CD4-positive, alpha-beta T cell treated with Interferon gamma for 1 hour (primary cell): Measurements from ENCODE around the gene THSD4.
"Not testable (repeated sequence)": the region's sequence is repeated elsewhere in the genome, so short reads cannot be mapped to it uniquely, and the experiment has no call there.

ENCODE experiments used
- DNase-seq: peaks from one replicate; pipeline ENCODE4 v3.0.0-alpha.2; 2020

THSD4 gene

DNA sequence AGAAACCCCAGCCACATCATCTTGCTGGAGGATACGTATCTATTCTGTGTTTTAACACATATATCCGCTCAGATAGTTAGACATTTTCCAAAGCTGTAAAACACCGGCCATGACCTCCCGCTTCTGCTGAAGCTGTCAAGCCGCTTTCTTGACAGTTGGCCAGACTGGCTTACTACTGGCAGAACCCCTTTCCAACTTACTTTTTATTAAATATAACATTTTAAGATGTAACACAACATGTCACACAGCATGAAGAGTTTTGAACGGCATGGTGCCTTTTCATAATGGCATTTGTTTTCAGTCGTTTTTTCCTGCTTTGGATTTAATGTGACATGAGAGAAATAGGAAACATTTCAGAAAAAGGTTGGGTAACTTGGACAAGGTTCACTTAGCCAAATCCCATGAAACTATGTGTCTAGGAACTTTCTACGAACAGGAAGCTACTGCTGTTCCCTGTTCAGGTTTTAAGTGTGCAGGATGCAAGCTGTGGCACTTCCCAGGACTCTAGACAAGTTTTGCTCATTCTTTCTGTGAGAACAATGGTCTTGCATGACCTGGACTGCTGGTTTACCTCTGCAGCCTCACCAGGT is 281.4 kb downstream of the THSD4 start:
- no peak for DNase-seq

DNA sequence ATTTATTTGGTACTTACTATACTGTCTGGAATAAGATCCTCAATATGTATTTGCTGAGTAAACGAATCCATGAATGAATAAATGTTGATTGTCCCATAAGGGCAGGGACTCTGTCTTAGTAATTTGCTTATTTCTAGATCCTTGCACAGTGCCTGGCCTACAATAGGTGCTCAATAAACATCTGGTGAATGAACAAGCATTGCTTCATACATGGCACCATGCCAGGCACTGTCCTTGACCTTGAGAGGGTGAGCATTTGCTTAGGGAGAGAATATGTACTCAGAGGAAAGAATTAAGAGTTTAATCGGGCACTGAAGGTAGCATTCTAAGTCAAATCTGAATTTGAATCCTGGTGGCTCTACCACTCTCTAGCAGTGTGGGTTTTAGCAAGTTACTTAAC is 282.1 kb downstream of the THSD4 start:
- DNase-seq = no peak

DNA sequence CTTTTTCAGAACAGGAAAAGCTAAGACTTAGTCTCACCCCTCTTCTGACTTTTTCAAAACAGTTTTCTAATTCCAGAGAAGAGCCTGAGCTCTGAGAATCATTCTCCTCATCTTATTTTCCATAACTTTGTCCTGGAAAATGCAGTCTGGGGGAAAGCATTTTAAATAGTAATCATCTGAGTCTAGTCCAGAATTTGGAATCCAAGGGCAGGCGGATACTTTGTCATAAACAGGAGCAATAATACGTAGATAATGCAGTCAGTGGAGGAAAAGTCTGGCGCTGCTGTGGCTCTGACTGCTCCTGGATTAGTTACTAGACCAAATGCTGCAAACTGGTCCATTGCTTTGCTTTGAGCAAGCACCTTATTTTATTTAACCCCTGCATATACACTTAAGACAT is 285.0 kb downstream of the THSD4 start:
- DNase-seq = no peak

GRCh38 chr15:71401728-71402127 is 286.5 kb downstream of the THSD4 start:
- DNase-seq = not testable (repeated sequence)

DNA sequence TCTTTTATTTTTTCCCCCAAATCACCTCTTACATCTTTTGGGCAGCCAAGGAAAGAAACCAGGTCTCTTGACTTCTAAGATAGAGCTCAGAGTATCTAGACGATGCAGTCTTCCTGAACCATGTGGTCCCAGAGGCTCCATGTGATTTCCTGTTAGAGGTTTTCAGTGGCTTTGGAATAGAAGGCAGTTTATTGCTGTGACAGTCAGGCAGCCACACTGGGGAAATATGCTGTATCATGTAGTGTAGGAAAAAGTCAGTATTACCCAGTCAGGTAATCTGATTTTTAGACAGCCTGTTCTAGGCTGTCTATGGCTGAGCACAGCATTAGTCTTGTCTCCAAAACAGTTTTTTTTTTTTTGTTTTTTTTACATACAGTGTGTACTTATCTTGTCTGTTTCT is 294.3 kb downstream of the THSD4 start:
- no peak for DNase-seq

DNA sequence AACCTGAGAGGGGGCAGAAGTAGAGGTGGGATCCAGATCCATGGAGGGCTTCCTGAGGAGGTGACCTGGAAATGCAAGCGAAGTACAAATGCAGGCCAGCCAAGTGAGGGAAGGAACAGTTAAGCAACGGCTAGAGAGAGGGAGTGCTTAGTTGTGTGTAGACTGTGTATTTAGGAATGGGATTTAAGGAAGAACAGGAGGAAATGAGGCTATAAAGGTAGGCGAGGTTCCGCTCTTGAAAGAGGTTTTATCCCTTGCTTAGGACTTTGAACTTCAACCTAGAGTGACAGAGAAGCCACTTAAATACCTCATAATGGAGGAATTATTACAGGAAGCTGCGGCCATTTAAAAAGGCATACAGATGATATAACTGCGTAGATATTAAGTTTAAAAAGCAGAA is 295.1 kb downstream of the THSD4 start:
- no peak for DNase-seq

- DNase-seq = no peak
These were observed 296.5 kb downstream of the THSD4 start for GRCh38 chr15:71411538-71412482.

DNA sequence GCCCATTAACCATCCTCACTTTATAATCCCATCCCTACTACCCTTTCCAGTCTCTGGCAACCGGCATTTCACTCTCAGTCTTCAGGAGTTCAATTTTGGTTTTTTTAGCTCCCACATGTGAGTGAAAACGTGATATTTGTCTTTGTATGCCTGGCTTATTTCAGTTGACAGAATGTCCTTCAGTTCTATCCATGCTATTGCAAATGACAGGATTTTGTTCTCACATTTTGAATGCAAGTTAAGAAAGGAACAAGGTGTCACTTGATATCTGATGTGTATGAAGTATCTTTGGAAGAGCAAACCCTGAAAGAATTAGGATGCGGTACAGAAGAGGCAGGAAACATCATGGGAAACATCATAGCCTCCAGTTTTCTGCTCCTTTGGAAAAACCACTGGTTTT is 298.1 kb downstream of the THSD4 start:
- DNase-seq = no peak

DNA sequence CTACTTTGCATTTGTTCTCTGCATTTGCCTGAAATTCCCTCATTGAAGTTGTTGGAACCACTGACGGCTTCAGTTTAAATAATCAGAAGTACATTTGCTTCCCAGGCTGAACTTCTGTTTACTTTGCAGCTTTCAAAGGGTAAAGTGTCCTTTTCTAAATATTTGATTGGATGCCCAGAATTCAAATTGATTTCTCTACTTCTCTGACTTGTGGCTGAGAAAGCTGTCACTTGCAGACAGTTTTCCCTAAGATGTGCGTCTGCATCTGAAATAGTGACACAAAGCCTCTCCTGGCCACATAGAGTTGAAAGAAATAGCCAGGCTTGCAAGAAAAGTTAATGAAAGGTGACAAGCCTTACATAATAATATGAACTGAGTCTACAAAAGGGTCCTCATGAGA is 299.6 kb downstream of the THSD4 start:
- no peak for DNase-seq

DNA sequence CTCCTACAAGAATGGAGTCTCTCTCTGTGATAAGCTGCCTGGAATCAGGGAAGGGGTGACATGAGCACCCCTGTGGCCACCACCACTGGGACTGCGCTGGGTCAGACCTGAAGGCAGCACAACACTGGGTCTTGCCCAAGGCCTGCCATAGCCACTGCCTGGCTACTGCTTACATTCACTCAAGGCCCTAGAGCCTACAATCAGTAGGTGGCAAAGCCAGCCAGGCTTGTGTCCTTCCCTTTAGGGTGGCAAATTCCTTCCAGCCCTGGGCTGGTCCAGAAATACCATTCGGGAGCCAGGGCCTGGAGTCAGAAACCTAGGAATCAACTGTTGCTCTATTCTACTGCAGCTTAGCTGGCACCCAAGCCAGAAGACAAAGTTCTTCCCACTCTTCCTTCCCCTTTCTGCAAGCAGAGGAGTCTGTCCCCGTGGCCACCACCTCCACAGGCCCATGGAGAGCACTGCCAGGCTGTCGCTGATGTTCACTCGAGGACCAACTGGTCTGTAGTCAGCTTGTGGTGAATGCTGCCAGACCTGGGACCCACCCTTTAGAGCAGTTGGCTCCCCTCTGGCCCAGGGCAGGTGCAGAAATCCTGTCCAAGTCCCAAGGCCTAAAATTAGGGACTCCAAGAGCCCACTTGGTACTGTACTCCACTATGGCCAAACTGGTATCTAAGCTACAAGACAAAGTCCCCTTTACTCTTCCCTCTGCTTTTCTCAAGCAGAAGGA is 307.4 kb downstream of the THSD4 start:
- no peak for DNase-seq

- no peak for DNase-seq
These were observed 309.5 kb downstream of the THSD4 start for GRCh38 chr15:71424765-71425164.

- no peak for DNase-seq
These were observed 310.1 kb downstream of the THSD4 start for GRCh38 chr15:71425388-71425787.

DNA sequence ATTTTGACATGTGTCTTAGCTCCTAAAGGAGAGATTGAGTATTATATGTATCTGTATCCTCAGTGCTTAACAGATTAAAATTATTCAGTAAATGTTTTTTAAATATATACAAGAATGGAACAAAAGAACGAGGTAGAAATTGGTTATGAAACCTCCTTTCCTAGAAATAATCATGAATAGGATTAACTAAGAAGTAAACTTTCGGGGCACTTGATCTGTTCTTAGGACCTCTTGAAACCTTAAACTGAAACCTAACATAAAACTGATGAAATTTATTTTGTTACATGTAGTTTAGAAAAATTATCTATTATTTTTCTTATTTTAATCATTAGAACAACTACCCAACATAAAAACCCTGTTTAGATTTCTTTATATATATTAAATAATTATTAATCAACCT is 311.5 kb downstream of the THSD4 start:
- DNase-seq = no peak

DNA sequence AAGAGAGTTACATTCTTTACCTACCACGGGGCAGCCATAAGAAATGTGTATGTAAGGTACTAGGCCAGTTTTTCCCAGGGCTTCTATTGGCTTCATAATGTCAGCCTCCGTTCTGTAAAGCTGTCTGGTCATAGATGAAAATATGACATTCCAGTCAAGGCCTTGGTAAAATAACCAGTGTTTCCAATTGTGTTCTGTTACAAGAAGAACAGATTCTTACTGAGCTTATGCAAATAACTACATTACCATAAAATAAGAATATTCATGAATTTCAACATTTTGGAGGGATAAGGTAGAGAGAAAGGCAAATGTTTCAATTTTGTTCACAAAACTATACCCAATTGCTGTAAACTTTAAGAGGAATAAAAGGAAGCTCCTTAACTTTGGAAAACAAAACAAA is 315.5 kb downstream of the THSD4 start:
- DNase-seq = no peak

DNA sequence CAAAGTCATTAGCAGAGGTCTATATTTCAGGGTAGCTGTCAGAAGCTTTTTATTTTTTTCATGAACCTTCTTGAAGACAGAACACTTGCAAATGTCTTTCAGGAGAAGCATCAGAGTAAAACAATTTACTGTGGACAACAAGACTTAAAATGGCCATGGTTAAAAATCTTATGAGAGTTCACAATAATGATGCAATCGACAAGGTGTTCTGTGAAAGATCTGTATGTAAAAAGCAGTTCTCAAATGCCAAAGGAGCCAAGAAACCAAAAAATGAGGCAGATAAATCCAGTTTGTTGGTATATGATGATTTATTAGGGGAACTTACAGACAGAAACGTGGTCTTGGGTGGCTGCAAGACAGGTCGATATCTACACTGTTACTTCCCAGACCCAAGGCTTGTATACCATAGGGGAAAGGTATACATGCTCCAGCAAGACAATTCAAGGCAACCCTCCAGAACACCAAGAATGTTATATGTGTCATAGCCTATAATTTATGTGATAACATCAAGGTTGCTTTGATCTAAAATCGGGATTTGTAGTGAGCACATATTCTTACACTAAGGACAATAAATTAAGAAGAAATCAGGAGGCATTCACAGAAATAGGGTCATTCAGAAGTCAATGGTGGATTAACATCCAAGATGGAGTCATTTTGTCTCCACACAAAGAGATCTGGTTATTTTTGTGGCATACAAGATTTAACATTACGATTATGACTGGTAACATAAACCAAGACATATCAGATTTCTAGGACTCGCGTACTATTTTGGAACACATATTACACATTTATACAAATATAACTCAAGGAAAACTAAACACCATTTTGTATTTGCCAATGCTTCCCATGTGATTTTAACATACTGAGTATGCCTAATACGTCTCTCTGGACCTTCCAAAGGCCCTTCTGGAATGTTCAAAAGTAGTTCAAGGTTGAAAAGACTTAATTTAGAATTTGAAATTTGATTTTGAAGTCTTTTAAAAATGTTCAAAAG is 316.4 kb downstream of the THSD4 start:
- no peak for DNase-seq

DNA sequence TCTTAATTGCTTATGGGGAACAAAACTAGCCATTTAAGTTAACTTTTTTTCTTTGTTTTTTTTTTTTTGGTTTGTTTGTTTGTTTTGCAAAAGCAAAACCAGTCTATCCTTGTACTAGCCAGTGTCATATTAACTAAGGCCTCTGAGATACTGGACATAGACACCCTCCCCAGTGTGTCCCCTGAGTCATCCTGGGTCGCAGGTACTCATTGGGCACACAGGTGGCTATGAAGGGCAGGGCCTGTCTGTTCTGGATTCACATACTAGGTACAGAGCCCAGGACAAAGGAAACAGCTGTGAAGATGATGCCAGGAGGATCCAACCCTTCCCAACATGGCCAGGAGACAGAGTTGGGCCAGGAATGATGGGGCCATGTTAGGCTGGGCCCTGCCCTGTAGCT is 318.1 kb downstream of the THSD4 start:
- no peak for DNase-seq

- no peak for DNase-seq
These were observed 319.5 kb downstream of the THSD4 start for GRCh38 chr15:71434774-71435173.

DNA sequence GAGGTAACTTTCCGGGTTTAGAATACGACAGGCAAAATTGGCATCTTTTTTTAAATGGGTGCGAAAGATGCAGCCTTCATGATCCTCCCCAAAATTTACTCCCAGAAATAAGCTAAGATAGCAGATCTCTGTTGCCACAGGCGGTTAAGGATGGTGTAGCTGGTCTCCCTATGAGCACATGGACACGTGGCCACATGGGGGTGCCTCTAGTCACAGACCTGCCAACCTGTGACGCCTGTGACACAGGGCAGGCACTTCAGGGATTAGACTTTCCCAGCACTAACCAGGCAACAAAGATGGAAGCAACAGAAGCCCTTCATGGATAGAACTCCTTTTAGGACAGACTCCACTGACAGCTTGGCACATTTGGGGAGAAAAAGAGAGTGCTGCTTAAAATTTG is 320.3 kb downstream of the THSD4 start:
- no peak for DNase-seq

DNA sequence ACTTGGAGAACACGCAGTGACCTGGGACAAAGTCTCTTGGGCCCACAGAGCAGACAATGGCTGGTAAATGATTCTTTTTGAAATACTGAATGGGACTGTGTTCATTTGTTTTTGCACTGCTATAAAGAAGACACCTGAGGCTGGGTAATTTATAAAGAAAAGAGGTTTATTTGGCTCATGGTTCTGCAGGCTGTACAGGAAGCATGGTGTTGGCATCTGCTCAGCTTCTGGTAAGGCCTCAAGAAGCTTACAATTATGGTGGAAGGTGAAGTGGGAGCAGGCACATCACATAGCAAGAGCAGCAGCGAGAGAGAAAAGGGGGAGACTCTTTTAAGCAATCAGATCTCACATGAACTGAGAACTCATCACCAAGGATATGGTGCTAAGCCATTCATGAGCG is 321.6 kb downstream of the THSD4 start:
- no peak for DNase-seq

DNA sequence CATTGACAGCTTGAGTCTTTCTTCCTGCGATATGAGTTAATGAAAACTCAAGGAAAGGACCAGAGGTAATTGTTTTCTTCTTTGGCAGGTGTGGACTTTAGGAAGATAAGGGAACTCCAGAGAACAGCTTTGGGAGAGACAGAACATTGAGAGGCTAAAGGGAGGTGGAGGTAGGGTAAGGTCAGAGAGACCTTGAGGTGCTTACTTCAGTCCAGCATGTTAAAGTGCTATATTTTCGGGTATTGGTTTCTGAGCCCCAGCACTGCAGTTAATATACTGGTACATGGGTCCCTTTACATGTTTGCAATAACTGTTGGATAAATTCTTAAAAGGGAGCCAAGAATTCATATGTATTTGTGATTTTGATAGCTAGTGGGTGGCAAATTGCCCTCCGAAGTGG is 322.1 kb downstream of the THSD4 start:
- DNase-seq = no peak

GRCh38 chr15:71437919-71438318 is 322.6 kb downstream of the THSD4 start:
- DNase-seq = no peak

DNA sequence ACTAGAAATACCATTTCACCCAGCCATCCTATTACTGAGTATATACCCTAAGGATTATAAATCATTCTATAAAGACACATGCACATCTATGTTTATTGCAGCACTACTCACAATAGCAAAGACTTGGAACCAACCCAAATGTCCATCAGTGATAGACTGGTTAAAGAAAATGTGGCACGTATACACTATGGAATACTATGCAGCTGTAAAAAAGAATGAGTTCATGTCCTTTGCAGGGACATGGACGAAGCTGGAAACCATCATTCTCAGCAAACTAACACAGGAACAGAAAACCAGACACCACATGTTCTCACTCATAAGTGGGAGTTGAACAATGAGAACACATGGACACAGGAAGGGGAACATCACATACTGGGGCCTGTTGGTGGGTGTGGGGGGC is 324.2 kb downstream of the THSD4 start:
- DNase-seq = not testable (repeated sequence)
